Sigmoid colon (tissue), 7 donors: Measurements from ENCODE around the gene HOXA11. TPM values are rescaled to one million over a fixed set of nuclear protein-coding genes. Genes with fewer than 3 reads are reported as not detected.

Experiments
- DNase-seq: peaks from one replicate; pipeline ENCODE4 v3.0.0-alpha.2; 2019
- H3K27ac ChIP-seq, 4 donors: fragments of 200-600 bp; sonication (generic); one replicate each; pipeline ENCODE4 v1.5.1; 2016 to 2019; ENCODE audit warnings: mild to moderate bottlenecking in 1 of 4
- H3K27me3 ChIP-seq, 3 donors: fragments of 200-600 bp; sonication (generic); one replicate each; pipeline ENCODE4 v1.5.1; 2019; ENCODE audit warnings: mild to moderate bottlenecking in 1 of 3
- H3K36me3 ChIP-seq, 4 donors: fragments of 200-600 bp; sonication (generic); one replicate each; pipeline ENCODE4 v1.5.1; 2016 to 2019
- H3K4me1 ChIP-seq, 4 donors: fragments of 200-600 bp; sonication (generic); one replicate each; pipeline ENCODE4 v1.5.1; 2017 to 2019
- H3K4me3 ChIP-seq, 4 donors: fragments of 200-600 bp; sonication (generic); one replicate each; pipeline ENCODE4 v1.5.1; 2017 to 2019; ENCODE audit warnings: mild to moderate bottlenecking in 2 of 4, moderate library complexity in 1 of 4
- H3K9me3 ChIP-seq, 4 donors: fragments of 200-600 bp in 3 of 4; sonication (generic) in 3 of 4; one replicate each; pipeline versions ENCODE4 v1.5.1 to v1.6.1; 2013 to 2019
- EP300 ChIP-seq, 4 donors: sonication (generic); formaldehyde crosslinking; IDR thresholded peaks; one replicate each; pipeline ENCODE4 v1.6.1; 2017; ENCODE audit warnings: antibody characterized with exemption in 4 of 4
- POLR2A ChIP-seq, 2 donors: fragments of 450-650 bp; IDR thresholded peaks; one replicate each; pipeline ENCODE4 v1.6.1; 2016; ENCODE audit warnings: antibody characterized with exemption in 2 of 2, mild to moderate bottlenecking in 2 of 2, moderate library complexity in 2 of 2
- POLR2AphosphoS5 ChIP-seq, 4 donors: sonication (generic); formaldehyde crosslinking; IDR thresholded peaks; one replicate each; pipeline ENCODE4 v1.6.1; 2017; ENCODE audit warnings: antibody characterized with exemption in 4 of 4
- WGBS, 2 donors: extraction: QIAGEN DNeasy Blood & Tissue Kit; methylation state at CpG; one replicate each; pipeline ENCODE4 v1.1.7; 2013; 5-methylcytosine and 5-hydroxymethylcytosine counted together
- intact Hi-C: fragments of 100-400 bp; cut with DNase I; formaldehyde crosslinking; loops from one replicate; pipeline ENCODE4 v1.15.1; 2023
- polyA plus RNA-seq, 3 donors: library from polyadenylated mRNA; stranded (reverse); fragments of 200-250 nt; gene quantifications; one replicate each; pipeline ENCODE4 v1.2.3, GENCODE V29; 2013
- small RNA-seq, 3 donors: library from RNA; depleted of rRNA; stranded (forward); fragments of <200 nt; gene quantifications; one replicate each; pipeline ENCODE3, GENCODE V24; 2016
- total RNA-seq, 4 donors: library from RNA; depleted of rRNA; stranded (reverse); fragments of >200 nt; gene quantifications; one replicate each; pipeline ENCODE4 v1.1.0, GENCODE V29; 2016
- TF ChIP-seq, protein P1 (sequence below), 4 experiments: fragments of 450-650 bp in 3 of 4; fragments of 200-600 bp in 1 of 4; IDR thresholded peaks; one replicate each; pipeline ENCODE4 v1.5.1; 2016 to 2019; ENCODE audit warnings: antibody characterized with exemption in 4 of 4, mild to moderate bottlenecking in 3 of 4, moderate library complexity in 2 of 4
- donor health status: healthy with polysubstance abuse.
- donor health status: Bipolar disorder and iron deficiency.
- donor health status: healthy.

The HOXA11 gene
- total and polyA plus RNA-seq, 7 donors, result 3.0 to 25.0 (median 18.7) TPM

DNA sequence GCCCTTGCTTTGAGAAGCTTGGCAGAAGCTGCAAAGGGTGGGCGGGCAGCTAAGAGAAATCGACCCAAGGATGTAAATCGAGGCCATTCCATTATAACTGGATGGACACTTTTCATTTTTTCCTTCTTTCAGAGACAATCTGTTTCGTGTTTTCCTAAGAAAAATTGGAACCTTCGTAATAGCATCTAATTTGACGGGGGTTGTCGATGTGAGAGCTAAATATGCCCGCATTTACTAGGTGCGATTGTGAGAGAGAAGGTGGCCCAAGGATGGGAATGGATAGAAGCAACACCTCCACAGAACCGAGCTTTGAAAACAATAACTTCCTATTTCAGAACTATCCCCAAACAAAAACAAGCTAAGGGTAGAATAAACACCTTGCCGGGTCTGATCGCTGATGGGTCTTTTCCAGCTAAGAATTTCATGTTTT is 53.6 kb downstream of the HOXA11 start:
- Histone ChIP-seq H3K27me3 (no peaks in the 10 kb centered on the region), H3K27ac (peak overlapping the region; percentile 91 to 99 (median 94))
- intact Hi-C loops, result loop anchor here (2.0 kb wide), 1 partner anchor 33 kb away; no protein-coding TSS in a partner anchor

More for the DNA sequence above, 53.6 kb downstream of the HOXA11 start:
- peaks cover 0 to 88% (median 68%) of the 10 kb centered on the region in 4 donors for H3K4me1 ChIP-seq
- DNase-seq, result no peak
- 13 to 50% methylated on average over 12 of the region's 12 CpGs for WGBS, 2 donors
- H3K36me3 ChIP-seq, result no peaks in the 10 kb centered on the region
- H3K9me3 ChIP-seq, result no peaks in the 10 kb centered on the region
- TF ChIP-seq EP300 (IDR thresholded peaks at IDR 0.05), result no peak
- TF ChIP-seq POLR2AphosphoS5 (IDR thresholded peaks at IDR 0.05), result no peak
- TF ChIP-seq POLR2A (IDR thresholded peaks at IDR 0.05), result no peak
- TF ChIP-seq, protein P1, sequence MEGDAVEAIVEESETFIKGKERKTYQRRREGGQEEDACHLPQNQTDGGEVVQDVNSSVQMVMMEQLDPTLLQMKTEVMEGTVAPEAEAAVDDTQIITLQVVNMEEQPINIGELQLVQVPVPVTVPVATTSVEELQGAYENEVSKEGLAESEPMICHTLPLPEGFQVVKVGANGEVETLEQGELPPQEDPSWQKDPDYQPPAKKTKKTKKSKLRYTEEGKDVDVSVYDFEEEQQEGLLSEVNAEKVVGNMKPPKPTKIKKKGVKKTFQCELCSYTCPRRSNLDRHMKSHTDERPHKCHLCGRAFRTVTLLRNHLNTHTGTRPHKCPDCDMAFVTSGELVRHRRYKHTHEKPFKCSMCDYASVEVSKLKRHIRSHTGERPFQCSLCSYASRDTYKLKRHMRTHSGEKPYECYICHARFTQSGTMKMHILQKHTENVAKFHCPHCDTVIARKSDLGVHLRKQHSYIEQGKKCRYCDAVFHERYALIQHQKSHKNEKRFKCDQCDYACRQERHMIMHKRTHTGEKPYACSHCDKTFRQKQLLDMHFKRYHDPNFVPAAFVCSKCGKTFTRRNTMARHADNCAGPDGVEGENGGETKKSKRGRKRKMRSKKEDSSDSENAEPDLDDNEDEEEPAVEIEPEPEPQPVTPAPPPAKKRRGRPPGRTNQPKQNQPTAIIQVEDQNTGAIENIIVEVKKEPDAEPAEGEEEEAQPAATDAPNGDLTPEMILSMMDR (IDR thresholded peaks at IDR 0.05), result no peak
- peak overlapping the region; percentile 65 to 88 (median 80) for H3K4me3 ChIP-seq

Small RNA genes within 50 kb of the gene (small RNA-seq; reads per million reads assigned to genes)
- gene AC004080.5, result 0 reads per million in 3 donors
- 0 reads per million in 3 donors for gene RF02140
- gene RF02141, result 0 reads per million in 3 donors

Other genes starting within 250 kb of the HOXA11 start
- 1 to 10 TPM in 2 of 4 donors, under 1 TPM in 2; 0.14 to 1.1 (median 0.95) TPM for gene HOXA1, start 89.2 kb downstream of the HOXA11 start, total RNA-seq
- gene HOXA1, start 89.2 kb downstream of the HOXA11 start, polyA plus RNA-seq, result 1 to 10 TPM in 2 of 3 donors, under 1 TPM in 1; 0.69 to 2.4 (median 2.0) TPM
- 1 to 10 TPM; 1.6 to 4.3 (median 3.2) TPM for gene HOXA2, start 82.5 kb downstream of the HOXA11 start, total RNA-seq
- 1 to 10 TPM in 1 of 3 donors, under 1 TPM in 2; 0.60 to 1.9 (median 0.69) TPM for gene HOXA2, start 82.5 kb downstream of the HOXA11 start, polyA plus RNA-seq
- 1 to 10 TPM; 2.0 to 4.2 (median 2.9) TPM for gene HOXA4, start 54.5 kb downstream of the HOXA11 start, total RNA-seq
- gene HOXA4, start 54.5 kb downstream of the HOXA11 start, polyA plus RNA-seq, result 1 to 10 TPM in 2 of 3 donors, not detected in 1; 1.8 to 4.8 TPM
- 10 to 100 TPM in 3 of 4 donors, 1 to 10 TPM in 1; 9.2 to 12.2 (median 11.2) TPM for gene HOXA5, start 41.6 kb downstream of the HOXA11 start, total RNA-seq
- 10 to 100 TPM in 1 of 3 donors, 1 to 10 TPM in 2; 3.2 to 14.3 (median 7.8) TPM for gene HOXA5, start 41.6 kb downstream of the HOXA11 start, polyA plus RNA-seq
- gene HOXA6, start 37.5 kb downstream of the HOXA11 start, total RNA-seq, result 1 to 10 TPM; 4.2 to 10.0 (median 4.5) TPM
- 1 to 10 TPM in 2 of 3 donors, not detected in 1; 1.6 to 8.1 TPM for gene HOXA6, start 37.5 kb downstream of the HOXA11 start, polyA plus RNA-seq
- gene HOXA3, start 32.6 kb downstream of the HOXA11 start, total RNA-seq, result 10 to 100 TPM in 2 of 4 donors, 1 to 10 TPM in 2; 4.9 to 20.8 (median 12.0) TPM
- 10 to 100 TPM in 2 of 3 donors, 1 to 10 TPM in 1; 3.9 to 15.6 (median 10.3) TPM for gene HOXA3, start 32.6 kb downstream of the HOXA11 start, polyA plus RNA-seq
- 1 to 10 TPM; 4.7 to 9.1 (median 7.3) TPM for gene HOXA7, start 28.6 kb downstream of the HOXA11 start, total RNA-seq
- gene HOXA7, start 28.6 kb downstream of the HOXA11 start, polyA plus RNA-seq, result 10 to 100 TPM; 18.0 to 23.9 (median 18.0) TPM
- 10 to 100 TPM; 13.0 to 35.7 (median 18.2) TPM for gene HOXA9, start 19.7 kb downstream of the HOXA11 start, total RNA-seq
- gene HOXA9, start 19.7 kb downstream of the HOXA11 start, polyA plus RNA-seq, result 10 to 100 TPM; 21.4 to 22.4 (median 21.6) TPM
- 10 to 100 TPM; 55.1 to 64.0 (median 59.5) TPM for gene HOXA10, start 10.9 kb downstream of the HOXA11 start, total RNA-seq
- 10 to 100 TPM; 22.2 to 25.0 (median 22.8) TPM for gene HOXA10, start 10.9 kb downstream of the HOXA11 start, polyA plus RNA-seq
- 10 to 100 TPM in 3 of 4 donors, 1 to 10 TPM in 1; 9.4 to 35.3 (median 21.8) TPM for gene HOXA13, start 14.9 kb upstream of the HOXA11 start, total RNA-seq
- gene HOXA13, start 14.9 kb upstream of the HOXA11 start, polyA plus RNA-seq, result 10 to 100 TPM; 10.7 to 21.6 (median 17.1) TPM
- not detected for gene EVX1, start 57.6 kb upstream of the HOXA11 start, total RNA-seq
- gene EVX1, start 57.6 kb upstream of the HOXA11 start, polyA plus RNA-seq, result 1 to 10 TPM in 2 of 3 donors, under 1 TPM in 1; 0.32 to 1.4 (median 1.2) TPM